VCaP (cell line): ENCODE measurements around the gene CDH11.
A peak's percentile ranks its signal among the peaks of the same experiment; 100 is the strongest.

ENCODE experiments used
- H3K27ac ChIP-seq: fragments of 450-650 bp; 2 replicates; pipeline ENCODE4 v1.5.1; 2017
- TF ChIP-seq, protein P1 (sequence below): fragments of 450-650 bp; conservative IDR thresholded peaks from 2 replicates; pipeline ENCODE4 v1.5.1; 2017; ENCODE audit warnings: mild to moderate bottlenecking, moderate library complexity

Gene CDH11

DNA sequence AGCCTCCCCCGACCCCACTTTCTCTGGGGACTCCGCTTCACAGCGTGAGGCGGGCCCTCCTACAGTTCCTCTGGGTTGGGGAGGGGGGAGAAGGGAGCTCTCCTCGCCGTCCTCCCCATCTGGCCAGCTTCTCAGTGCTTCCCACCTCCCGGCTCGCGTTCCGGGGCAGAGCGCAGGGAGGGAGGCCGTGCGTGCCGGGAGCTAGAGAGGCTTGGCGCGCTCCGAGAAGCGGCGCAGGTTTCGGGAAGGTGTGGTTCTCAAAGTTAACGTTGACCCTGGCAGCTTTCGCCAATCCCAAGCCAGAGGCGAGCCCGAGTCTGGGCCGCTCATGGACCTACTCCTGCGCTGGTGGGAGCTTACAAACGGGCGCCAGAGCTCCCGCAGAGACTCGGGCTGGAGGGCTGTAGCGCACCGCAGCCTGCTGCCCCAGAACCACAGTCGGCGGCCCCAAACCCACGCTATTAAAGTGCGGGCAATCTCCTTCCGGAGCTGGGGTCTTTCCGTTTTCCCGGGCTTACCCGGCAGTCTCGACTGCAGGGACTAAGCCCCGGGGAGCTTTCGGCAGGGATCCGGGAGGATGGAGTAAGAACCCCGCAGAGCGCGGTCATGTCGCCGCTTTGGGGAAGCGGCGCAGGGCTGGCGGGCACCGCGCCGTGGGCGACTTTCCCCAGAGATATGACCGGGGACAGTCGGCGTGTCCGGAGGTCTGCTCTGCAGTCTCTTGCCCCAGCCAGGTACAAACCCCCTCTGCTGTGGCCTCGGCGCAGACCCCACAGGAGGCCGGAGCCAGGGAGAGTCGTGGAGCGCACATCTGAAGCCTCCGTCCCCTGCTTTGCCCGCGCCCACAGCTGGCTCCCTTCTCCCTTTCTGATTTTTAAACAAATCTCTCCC, 787 bp downstream of the CDH11 start:
- no peak overlapping the region for H3K27ac ChIP-seq
- TF ChIP-seq, protein P1, sequence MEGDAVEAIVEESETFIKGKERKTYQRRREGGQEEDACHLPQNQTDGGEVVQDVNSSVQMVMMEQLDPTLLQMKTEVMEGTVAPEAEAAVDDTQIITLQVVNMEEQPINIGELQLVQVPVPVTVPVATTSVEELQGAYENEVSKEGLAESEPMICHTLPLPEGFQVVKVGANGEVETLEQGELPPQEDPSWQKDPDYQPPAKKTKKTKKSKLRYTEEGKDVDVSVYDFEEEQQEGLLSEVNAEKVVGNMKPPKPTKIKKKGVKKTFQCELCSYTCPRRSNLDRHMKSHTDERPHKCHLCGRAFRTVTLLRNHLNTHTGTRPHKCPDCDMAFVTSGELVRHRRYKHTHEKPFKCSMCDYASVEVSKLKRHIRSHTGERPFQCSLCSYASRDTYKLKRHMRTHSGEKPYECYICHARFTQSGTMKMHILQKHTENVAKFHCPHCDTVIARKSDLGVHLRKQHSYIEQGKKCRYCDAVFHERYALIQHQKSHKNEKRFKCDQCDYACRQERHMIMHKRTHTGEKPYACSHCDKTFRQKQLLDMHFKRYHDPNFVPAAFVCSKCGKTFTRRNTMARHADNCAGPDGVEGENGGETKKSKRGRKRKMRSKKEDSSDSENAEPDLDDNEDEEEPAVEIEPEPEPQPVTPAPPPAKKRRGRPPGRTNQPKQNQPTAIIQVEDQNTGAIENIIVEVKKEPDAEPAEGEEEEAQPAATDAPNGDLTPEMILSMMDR = no peak

- TF ChIP-seq, protein P1 = no peak
- H3K27ac ChIP-seq = no peak overlapping the region
These were observed 1.4 kb downstream of the CDH11 start for GRCh38 chr16:65120461-65120830.

- no peak overlapping the region for H3K27ac ChIP-seq
- TF ChIP-seq, protein P1 = no peak
These were observed 1.9 kb downstream of the CDH11 start for GRCh38 chr16:65119901-65120401.

GRCh38 chr16:65119435-65119834, 2.4 kb downstream of the CDH11 start:
- TF ChIP-seq, protein P1 = no peak
- H3K27ac ChIP-seq = no peak overlapping the region

- TF ChIP-seq, protein P1 = no peak
- H3K27ac ChIP-seq = no peak overlapping the region
These were observed 3.0 kb downstream of the CDH11 start for GRCh38 chr16:65118871-65119270.

GRCh38 chr16:65117811-65118448, 3.9 kb downstream of the CDH11 start:
- no peak overlapping the region for H3K27ac ChIP-seq
- TF ChIP-seq, protein P1 = peak; percentile 87

GRCh38 chr16:65116818-65117430, 4.9 kb downstream of the CDH11 start:
- TF ChIP-seq, protein P1 = no peak
- H3K27ac ChIP-seq = no peak overlapping the region
